ENCODE results near the gene CNTFR.
A peak's percentile ranks its signal among the peaks of the same experiment; 100 is the strongest.

Gene CNTFR

GRCh38 chr9:34526026-34526425, 63.5 kb downstream of the CNTFR start:
- no peak for DNase-seq (ENCODE audit: extremely low spot score)
- POLR2A ChIA-PET, result no interaction called here
- CTCF ChIA-PET, result no interaction called here
- TF ChIP-seq CTCF (IDR thresholded peaks at IDR 0.05; ENCODE audit: control extremely low read depth, extremely low read depth, low read depth, missing control alignments), result no peak

GRCh38 chr9:34524349-34524748, 65.2 kb downstream of the CNTFR start:
- no peak for DNase-seq (ENCODE audit: extremely low spot score)
- TF ChIP-seq CTCF (IDR thresholded peaks at IDR 0.05; ENCODE audit: control extremely low read depth, extremely low read depth, low read depth, missing control alignments), result no peak
- ChIA-PET POLR2A (no interaction called here), CTCF (interaction anchor here (0.7 to 1.2 kb wide), 5 partner anchors 11 to 110 kb away, joined by 3 to 5 read pairs (median 3); no protein-coding TSS in a partner anchor)

DNA sequence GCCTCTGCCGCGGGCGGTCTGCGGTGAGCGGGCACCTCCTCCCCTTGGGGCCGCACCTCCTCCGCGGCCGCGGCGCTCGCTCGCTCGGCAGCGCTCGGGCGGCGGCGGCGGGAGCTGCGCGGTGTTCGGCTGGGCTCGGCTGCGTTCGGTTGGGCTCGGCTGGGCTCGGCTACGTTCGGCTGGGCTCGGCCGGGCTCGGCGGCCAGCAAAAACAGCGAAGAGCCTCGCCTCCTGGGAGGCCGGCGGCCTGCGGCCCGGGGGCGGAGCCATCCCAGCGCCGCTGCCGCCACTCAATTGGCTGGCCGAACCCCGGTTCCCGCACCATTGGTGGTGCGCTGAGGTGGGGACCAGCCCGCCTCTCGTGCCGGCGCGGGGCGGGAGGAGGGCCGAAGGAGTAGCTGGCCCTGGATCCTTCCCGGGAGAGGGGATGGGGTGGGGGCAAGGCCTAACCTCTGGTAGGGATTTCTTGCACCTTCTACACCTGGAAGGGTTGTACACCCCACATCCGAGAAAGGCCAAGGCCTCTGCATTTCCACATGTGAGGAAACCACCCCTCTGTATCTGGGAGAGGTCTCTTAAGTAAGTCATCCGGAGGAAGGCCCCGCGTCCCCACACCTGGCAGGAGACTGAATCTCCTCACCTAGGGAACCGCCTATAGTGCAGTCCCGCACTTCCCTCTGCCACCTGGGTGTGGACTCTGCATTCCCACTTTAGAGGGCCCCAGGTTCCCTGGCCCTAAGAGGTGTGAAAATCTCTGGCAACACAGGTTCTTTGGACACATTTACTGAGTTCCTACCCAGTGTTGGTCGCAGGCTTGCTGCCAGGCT, 66.3 kb downstream of the CNTFR start, which contains the start of gene ENHO:
Gene ENHO, minus strand, starts transcription at position 20 of the 827 bp plus-strand sequence. CDS start 1,295 bp downstream, outside the sequence.
- CTCF ChIA-PET, result interaction anchor here (1.2 to 1.3 kb wide), 2 partner anchors 9 to 17 kb away, joined by 3 read pairs; no protein-coding TSS in a partner anchor
- POLR2A ChIA-PET, result no interaction called here
- peak; percentile 91 for DNase-seq (ENCODE audit: extremely low spot score)
- TF ChIP-seq CTCF (IDR thresholded peaks at IDR 0.05; ENCODE audit: control extremely low read depth, extremely low read depth, low read depth, missing control alignments), result no peak

- CTCF ChIA-PET, result interaction anchor here (1.3 kb wide), 1 partner anchor 8 kb away, joined by 3 read pairs; no protein-coding TSS in a partner anchor
- POLR2A ChIA-PET, result no interaction called here
- DNase-seq (ENCODE audit: extremely low spot score), result no peak
- no peak for TF ChIP-seq CTCF (IDR thresholded peaks at IDR 0.05; ENCODE audit: control extremely low read depth, extremely low read depth, low read depth, missing control alignments)
These were observed 67.2 kb downstream of the CNTFR start for GRCh38 chr9:34522091-34522887.

- DNase-seq (ENCODE audit: extremely low spot score), result no peak
- ChIA-PET POLR2A (no interaction called here), CTCF (no interaction called here)
- TF ChIP-seq CTCF (IDR thresholded peaks at IDR 0.05; ENCODE audit: control extremely low read depth, extremely low read depth, low read depth, missing control alignments), result no peak
These were observed 68.0 kb downstream of the CNTFR start for GRCh38 chr9:34521406-34522045.
